ENCODE measurements around the gene RET. TPM values are rescaled to one million over a fixed set of nuclear protein-coding genes. Genes with fewer than 3 reads are reported as not detected.

Gene RET
- total RNA-seq, 1 donor from 2014 or later = 1.2 TPM

- TF ChIP-seq CTCF (conservative IDR thresholded peaks at IDR 0.05; ENCODE audit: low read depth, low read length) = no peak
- no peak for DNase-seq (ENCODE audit: low read depth)
- no peak overlapping the region for H3K4me3 ChIP-seq (ENCODE audit: low read depth, low read length)
Measured at GRCh38 chr10:43111921-43112607, 35.2 kb downstream of the RET start.

GRCh38 chr10:43112608-43112961 is 35.7 kb downstream of the RET start:
- TF ChIP-seq CTCF (conservative IDR thresholded peaks at IDR 0.05; ENCODE audit: low read depth, low read length) = no peak
- no peak overlapping the region for H3K4me3 ChIP-seq (ENCODE audit: low read depth, low read length)
- no peak for DNase-seq (ENCODE audit: low read depth)

GRCh38 chr10:43113201-43114087 is 36.6 kb downstream of the RET start:
- no peak for DNase-seq (ENCODE audit: low read depth)
- H3K4me3 ChIP-seq (ENCODE audit: low read depth, low read length) = no peak overlapping the region
- TF ChIP-seq CTCF (conservative IDR thresholded peaks at IDR 0.05; ENCODE audit: low read depth, low read length) = no peak

- no peak for DNase-seq (ENCODE audit: low read depth)
- TF ChIP-seq CTCF (conservative IDR thresholded peaks at IDR 0.05; ENCODE audit: low read depth, low read length) = no peak
- no peak overlapping the region for H3K4me3 ChIP-seq (ENCODE audit: low read depth, low read length)
Measured at GRCh38 chr10:43114088-43114742, 37.3 kb downstream of the RET start.

- TF ChIP-seq CTCF (conservative IDR thresholded peaks at IDR 0.05; ENCODE audit: low read depth, low read length) = no peak
- DNase-seq (ENCODE audit: low read depth) = no peak
- H3K4me3 ChIP-seq (ENCODE audit: low read depth, low read length) = no peak overlapping the region
Measured at GRCh38 chr10:43114743-43115611, 38.1 kb downstream of the RET start.

GRCh38 chr10:43115881-43116595 is 39.2 kb downstream of the RET start:
- no peak overlapping the region for H3K4me3 ChIP-seq (ENCODE audit: low read depth, low read length)
- TF ChIP-seq CTCF (conservative IDR thresholded peaks at IDR 0.05; ENCODE audit: low read depth, low read length) = no peak
- no peak for DNase-seq (ENCODE audit: low read depth)

All from epithelial cell of proximal tubule (primary cell).